ENCODE measurements around the gene EMILIN2. TPM values are rescaled to one million over a fixed set of nuclear protein-coding genes. Genes with fewer than 3 reads are reported as not detected.

The EMILIN2 gene
- total and polyA plus RNA-seq, 2 donors (not counting 3 experiments of a cell fraction or from before 2014, with no cell fraction given) = 9.4 to 13.4 TPM

- Histone ChIP-seq H3K4me3 (replicated peaks in 1 of 3; ENCODE audit: insufficient read depth in 1 of 3, low read depth in 1 of 3, low read length in 3 of 3) (no peak overlapping the region), H3K4me1 (ENCODE audit: control insufficient read depth, extremely low read depth, insufficient read depth, low read length) (peaks cover 18% of the 10 kb centered on the region), H3K4me2 (ENCODE audit: insufficient read depth, low read length) (no peak overlapping the region), H2AFZ (ENCODE audit: low read depth, low read length) (no peak overlapping the region), H3K9me1 (replicated peaks; ENCODE audit: control insufficient read depth, extremely low read depth, insufficient read depth, low read length) (no peaks in the 10 kb centered on the region), H3K36me3 (ENCODE audit: control insufficient read depth in 2 of 2, extremely low read depth in 1 of 2, insufficient read depth in 2 of 2, low read length in 2 of 2) (peaks cover 13 to 36% of the 10 kb centered on the region in 2 experiments), H3K9ac (replicated peaks; ENCODE audit: extremely low read depth, insufficient read depth, low read length) (no peak overlapping the region), H4K20me1 (replicated peaks; ENCODE audit: control insufficient read depth, extremely low read depth, insufficient read depth, low read length) (no peaks in the 10 kb centered on the region), H3K27ac (ENCODE audit: insufficient read depth, low read depth, low read length) (no peak overlapping the region), H3K9me3 (replicated peaks; ENCODE audit: control insufficient read depth, insufficient read depth, low read length) (no peaks in the 10 kb centered on the region), H3K27me3 (ENCODE audit: control insufficient read depth in 2 of 2, insufficient read depth in 2 of 2, low read length in 2 of 2) (no peaks in the 10 kb centered on the region), H3K79me2 (ENCODE audit: control insufficient read depth, insufficient read depth, low read length) (no peaks in the 10 kb centered on the region)
- POLR2A ChIA-PET = no interaction called here
- no TSS peak for BruUV-seq (replicated peaks)
- intact Hi-C loops (cut with micrococcal nuclease) (no loop called here), dilution Hi-C loops (cut with MboI; ENCODE audit: extremely low pct_ligation_motif_present, low sequenced_read_pairs) (no loop called here)
- TF ChIP-seq FOS (IDR thresholded peaks at IDR 0.05; ENCODE audit: borderline replicate concordance, insufficient read depth, low read length) (no peak), EZH2 (IDR thresholded peaks at IDR 0.05; ENCODE audit: borderline replicate concordance, low read depth, low read length, severe bottlenecking) (no peak), POLR2AphosphoS5 (IDR thresholded peaks at IDR 0.05; ENCODE audit: insufficient read depth, low read depth, low read length) (no peak), MAX (IDR thresholded peaks at IDR 0.05; ENCODE audit: insufficient read depth, insufficient read length) (no peak), MYC (IDR thresholded peaks at IDR 0.05; ENCODE audit: low read depth, low read length) (no peak)
- peak; percentile 82 for FAIRE-seq
- CTCF ChIA-PET = interaction anchor here (0.7 to 2.1 kb wide), 8 partner anchors 11 to 234 kb away, joined by 3 to 10 read pairs (median 4); no protein-coding TSS in a partner anchor
- DNase-seq (ENCODE audit: low read depth, low spot score) = peak; percentile 56
Measured at GRCh38 chr18:2917259-2918047, 70.6 kb downstream of the EMILIN2 start.
